K562 (cell line): Measurements from ENCODE around the gene CTF1. TPM values are rescaled to one million over a fixed set of nuclear protein-coding genes. Genes with fewer than 3 reads are reported as not detected.
A peak's percentile ranks its signal among the peaks of the same experiment; 100 is the strongest.

Experiments
- CSDE1 ChIP-seq, 2 experiments: fragments of 450-650 bp; IDR thresholded peaks; 2 replicates each; pipeline ENCODE4 v1.6.1; 2016; ENCODE audit warnings: mild to moderate bottlenecking in 1 of 2
- MTA1 ChIP-seq: fragments of 450-650 bp; IDR thresholded peaks from 2 replicates; pipeline ENCODE4 v1.6.1; 2017; ENCODE audit warnings: borderline replicate concordance
- NCOA4 ChIP-seq: fragments of 450-650 bp; IDR thresholded peaks from 2 replicates; pipeline ENCODE4 v1.6.1; 2018; ENCODE audit warnings: mild to moderate bottlenecking; ENCODE audit not compliant: partially characterized antibody
- NFIX ChIP-seq: fragments of 250-450 bp; sonication (Bioruptor Pico); IDR thresholded peaks from 2 replicates; pipeline ENCODE4 v1.4.0; 2020; ENCODE audit warnings: low read depth, mild to moderate bottlenecking, moderate library complexity
- PHF20 ChIP-seq: fragments of 450-650 bp; IDR thresholded peaks from 2 replicates; pipeline ENCODE4 v1.6.1; 2018; ENCODE audit not compliant: partially characterized antibody
- PPARD ChIP-seq: fragments of 250-450 bp; sonication (Bioruptor Pico); IDR thresholded peaks from 2 replicates; pipeline ENCODE4 v1.8.0; 2022; ENCODE audit warnings: inconsistent platforms, mild to moderate bottlenecking, moderate library complexity
- ZFP30 ChIP-seq: fragments of 250-450 bp; sonication (Bioruptor Pico); IDR thresholded peaks from 2 replicates; pipeline ENCODE4 v1.8.0; 2022; ENCODE audit warnings: moderate library complexity, mild to moderate bottlenecking, inconsistent platforms, borderline replicate concordance
- ZNF140 ChIP-seq: fragments of 250-450 bp; sonication (Bioruptor Pico); IDR thresholded peaks from 2 replicates; pipeline ENCODE4 v1.8.0; 2021; ENCODE audit warnings: moderate library complexity, mild to moderate bottlenecking, inconsistent platforms
- ZNF212 ChIP-seq: fragments of 450-650 bp; formaldehyde crosslinking; IDR thresholded peaks from 2 replicates; pipeline ENCODE4 v1.4.0; 2020; ENCODE audit warnings: mild to moderate bottlenecking
- ZNF224 ChIP-seq: sonication (generic); formaldehyde crosslinking; IDR thresholded peaks from 2 replicates; pipeline ENCODE4 v1.8.0; 2022; ENCODE audit warnings: mild to moderate bottlenecking, missing genetic modification reagents
- ZNF384 ChIP-seq: IDR thresholded peaks from 2 replicates; pipeline ENCODE4 v1.6.1; 2012; ENCODE audit warnings: low read depth, low read length, improper control_type of control experiment
- ZSCAN29 ChIP-seq: fragments of 450-650 bp; IDR thresholded peaks from 2 replicates; pipeline ENCODE4 v1.6.1; 2017
- polyA plus RNA-seq, 8 experiments: library from polyadenylated mRNA; depleted of rRNA in 4 of 8; stranded (reverse) in 5 of 8; unstranded in 3 of 8; fragments of >200 nt; fragmentation: Nextera tagmentation in 2 of 8; fragmentation: Illumina TruSeq in 1 of 8; extraction: Ambion mirVana in 2 of 8; extraction: Trizol in 1 of 8; gene quantifications; 2 replicates each; pipeline versions ENCODE4 v1.2.1 to v1.2.3, GENCODE V29; 2011 to 2014; ENCODE audit warnings: inconsistent platforms in 1 of 8, missing spikeins in 1 of 8
- total RNA-seq, 7 experiments: library from RNA; depleted of rRNA in 6 of 7; stranded (reverse); fragments of >200 nt in 6 of 7; fragmentation: Illumina TruSeq in 2 of 7; extraction: Trizol in 2 of 7; gene quantifications; 2 replicates each; pipeline versions ENCODE4 v1.2.1 to v1.2.3, GENCODE V29; 2011 to 2021; ENCODE audit warnings: low replicate concordance in 1 of 7
- TF ChIP-seq, protein P1 (sequence below), 2 experiments: fragments of 450-650 bp in 1 of 2; IDR thresholded peaks; 2 replicates each; pipeline ENCODE4 v1.6.1; 2011 to 2017; ENCODE audit warnings: low read depth in 2 of 2, antibody characterized with exemption in 1 of 2, borderline replicate concordance in 1 of 2, low read length in 1 of 2, mild to moderate bottlenecking in 1 of 2, mixed read lengths in 1 of 2; ENCODE audit not compliant: control insufficient read depth in 1 of 2
- TF ChIP-seq, protein P2 (sequence below): fragments of 250-450 bp; sonication (Bioruptor Pico); IDR thresholded peaks from 2 replicates; pipeline ENCODE4 v1.5.0; 2021
- TF ChIP-seq, protein P3 (sequence below), 2 experiments: IDR thresholded peaks; 2 replicates each; pipeline ENCODE4 v1.6.1; 2012; ENCODE audit warnings: improper control_type of control experiment in 2 of 2, low read depth in 2 of 2, low read length in 2 of 2, borderline replicate concordance in 1 of 2
- TF ChIP-seq, protein P4 (sequence below): fragments of 250-450 bp; sonication (Bioruptor Pico); IDR thresholded peaks from 2 replicates; pipeline ENCODE4 v1.4.0; 2020; ENCODE audit warnings: mild to moderate bottlenecking, moderate library complexity
- TF ChIP-seq, protein P5 (sequence below): fragments of 250-450 bp; sonication (Bioruptor Pico); IDR thresholded peaks from 2 replicates; pipeline ENCODE4 v1.6.1; 2021; ENCODE audit warnings: mild to moderate bottlenecking
- TF ChIP-seq, protein P6 (sequence below): fragments of 450-650 bp; IDR thresholded peaks from 2 replicates; pipeline ENCODE4 v1.6.1; 2016; ENCODE audit warnings: low read depth, mild to moderate bottlenecking, moderate library complexity

CTF1 gene
- total and polyA plus RNA-seq, 9 of the 15 experiments (the other 6 are each of a cell fraction or from before 2014, with no cell fraction given): 0.24 to 2.5 (median 0.44) TPM

DNA sequence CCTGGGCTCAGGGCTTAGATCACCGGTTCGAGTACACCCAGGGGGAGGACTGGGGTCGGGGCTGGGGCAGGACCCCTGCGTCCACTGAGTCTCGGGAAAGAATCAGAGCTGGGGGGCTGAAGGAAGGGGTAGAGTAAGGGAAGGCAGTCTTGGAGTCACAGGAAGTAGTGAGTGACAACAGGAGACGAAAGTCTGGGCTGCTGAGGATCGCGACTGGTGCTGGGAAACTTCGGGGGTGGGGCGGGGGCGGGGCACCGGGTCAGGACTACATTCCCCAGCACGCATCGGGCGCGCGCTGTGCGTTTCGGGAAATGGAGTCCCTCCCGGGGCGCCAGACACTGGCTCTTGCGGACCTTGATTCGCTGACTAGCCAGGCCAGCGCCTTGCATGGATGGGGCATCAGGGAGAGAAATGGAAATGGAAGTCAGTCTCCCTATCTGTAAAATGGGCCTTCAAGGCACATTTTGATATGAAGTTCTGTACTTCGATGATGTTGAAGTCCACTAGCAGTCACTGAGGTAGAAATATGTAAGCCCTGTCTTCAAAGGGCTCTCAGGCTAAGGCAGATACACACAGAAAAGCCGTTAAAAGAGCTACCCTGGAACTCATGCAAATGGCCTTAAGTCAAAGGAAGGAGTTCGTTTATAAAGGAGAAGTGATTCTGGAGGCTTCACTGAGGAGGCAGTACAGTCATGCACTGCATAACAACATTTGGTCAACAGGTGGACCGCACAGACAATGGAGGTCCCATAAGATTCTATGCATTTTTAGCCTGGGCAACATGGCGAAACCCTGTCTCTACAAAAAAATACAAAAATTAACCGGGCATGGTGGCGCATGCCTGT is 697 bp downstream of the CTF1 start (continued):
- TF ChIP-seq, protein P1, sequence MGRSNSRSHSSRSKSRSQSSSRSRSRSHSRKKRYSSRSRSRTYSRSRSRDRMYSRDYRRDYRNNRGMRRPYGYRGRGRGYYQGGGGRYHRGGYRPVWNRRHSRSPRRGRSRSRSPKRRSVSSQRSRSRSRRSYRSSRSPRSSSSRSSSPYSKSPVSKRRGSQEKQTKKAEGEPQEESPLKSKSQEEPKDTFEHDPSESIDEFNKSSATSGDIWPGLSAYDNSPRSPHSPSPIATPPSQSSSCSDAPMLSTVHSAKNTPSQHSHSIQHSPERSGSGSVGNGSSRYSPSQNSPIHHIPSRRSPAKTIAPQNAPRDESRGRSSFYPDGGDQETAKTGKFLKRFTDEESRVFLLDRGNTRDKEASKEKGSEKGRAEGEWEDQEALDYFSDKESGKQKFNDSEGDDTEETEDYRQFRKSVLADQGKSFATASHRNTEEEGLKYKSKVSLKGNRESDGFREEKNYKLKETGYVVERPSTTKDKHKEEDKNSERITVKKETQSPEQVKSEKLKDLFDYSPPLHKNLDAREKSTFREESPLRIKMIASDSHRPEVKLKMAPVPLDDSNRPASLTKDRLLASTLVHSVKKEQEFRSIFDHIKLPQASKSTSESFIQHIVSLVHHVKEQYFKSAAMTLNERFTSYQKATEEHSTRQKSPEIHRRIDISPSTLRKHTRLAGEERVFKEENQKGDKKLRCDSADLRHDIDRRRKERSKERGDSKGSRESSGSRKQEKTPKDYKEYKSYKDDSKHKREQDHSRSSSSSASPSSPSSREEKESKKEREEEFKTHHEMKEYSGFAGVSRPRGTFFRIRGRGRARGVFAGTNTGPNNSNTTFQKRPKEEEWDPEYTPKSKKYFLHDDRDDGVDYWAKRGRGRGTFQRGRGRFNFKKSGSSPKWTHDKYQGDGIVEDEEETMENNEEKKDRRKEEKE (IDR thresholded peaks at IDR 0.05; ENCODE audit: borderline replicate concordance in 1 of 2, control insufficient read depth in 1 of 2, low read depth in 2 of 2, low read length in 1 of 2): no peak
- TF ChIP-seq ZNF140 (no peak), ZSCAN29 (no peak), PPARD (no peak), CSDE1 (IDR thresholded peaks at IDR 0.05) (no peak), ZNF384 (no peak), NFIX (CRISPR knock-in tag) (no peak), ZFP30 (CRISPR knock-in tag) (no peak), MTA1 (no peak), NCOA4 (peak; percentile 24), PHF20 (no peak), ZNF224 (CRISPR knock-in tag) (no peak), ZNF212 (CRISPR knock-in tag) (no peak)
- TF ChIP-seq, protein P2, sequence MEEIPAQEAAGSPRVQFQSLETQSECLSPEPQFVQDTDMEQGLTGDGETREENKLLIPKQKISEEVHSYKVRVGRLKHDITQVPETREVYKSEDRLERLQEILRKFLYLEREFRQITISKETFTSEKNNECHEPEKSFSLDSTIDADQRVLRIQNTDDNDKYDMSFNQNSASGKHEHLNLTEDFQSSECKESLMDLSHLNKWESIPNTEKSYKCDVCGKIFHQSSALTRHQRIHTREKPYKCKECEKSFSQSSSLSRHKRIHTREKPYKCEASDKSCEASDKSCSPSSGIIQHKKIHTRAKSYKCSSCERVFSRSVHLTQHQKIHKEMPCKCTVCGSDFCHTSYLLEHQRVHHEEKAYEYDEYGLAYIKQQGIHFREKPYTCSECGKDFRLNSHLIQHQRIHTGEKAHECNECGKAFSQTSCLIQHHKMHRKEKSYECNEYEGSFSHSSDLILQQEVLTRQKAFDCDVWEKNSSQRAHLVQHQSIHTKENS (CRISPR knock-in tag): no peak
- TF ChIP-seq, protein P3, sequence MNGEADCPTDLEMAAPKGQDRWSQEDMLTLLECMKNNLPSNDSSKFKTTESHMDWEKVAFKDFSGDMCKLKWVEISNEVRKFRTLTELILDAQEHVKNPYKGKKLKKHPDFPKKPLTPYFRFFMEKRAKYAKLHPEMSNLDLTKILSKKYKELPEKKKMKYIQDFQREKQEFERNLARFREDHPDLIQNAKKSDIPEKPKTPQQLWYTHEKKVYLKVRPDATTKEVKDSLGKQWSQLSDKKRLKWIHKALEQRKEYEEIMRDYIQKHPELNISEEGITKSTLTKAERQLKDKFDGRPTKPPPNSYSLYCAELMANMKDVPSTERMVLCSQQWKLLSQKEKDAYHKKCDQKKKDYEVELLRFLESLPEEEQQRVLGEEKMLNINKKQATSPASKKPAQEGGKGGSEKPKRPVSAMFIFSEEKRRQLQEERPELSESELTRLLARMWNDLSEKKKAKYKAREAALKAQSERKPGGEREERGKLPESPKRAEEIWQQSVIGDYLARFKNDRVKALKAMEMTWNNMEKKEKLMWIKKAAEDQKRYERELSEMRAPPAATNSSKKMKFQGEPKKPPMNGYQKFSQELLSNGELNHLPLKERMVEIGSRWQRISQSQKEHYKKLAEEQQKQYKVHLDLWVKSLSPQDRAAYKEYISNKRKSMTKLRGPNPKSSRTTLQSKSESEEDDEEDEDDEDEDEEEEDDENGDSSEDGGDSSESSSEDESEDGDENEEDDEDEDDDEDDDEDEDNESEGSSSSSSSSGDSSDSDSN (IDR thresholded peaks at IDR 0.05; ENCODE audit: borderline replicate concordance in 1 of 2, low read depth in 2 of 2, low read length in 2 of 2): 0 out of 4 replicates have a peak, but pooled peaks of 1 of the 2 experiments have one; percentile 10
- TF ChIP-seq, protein P4, sequence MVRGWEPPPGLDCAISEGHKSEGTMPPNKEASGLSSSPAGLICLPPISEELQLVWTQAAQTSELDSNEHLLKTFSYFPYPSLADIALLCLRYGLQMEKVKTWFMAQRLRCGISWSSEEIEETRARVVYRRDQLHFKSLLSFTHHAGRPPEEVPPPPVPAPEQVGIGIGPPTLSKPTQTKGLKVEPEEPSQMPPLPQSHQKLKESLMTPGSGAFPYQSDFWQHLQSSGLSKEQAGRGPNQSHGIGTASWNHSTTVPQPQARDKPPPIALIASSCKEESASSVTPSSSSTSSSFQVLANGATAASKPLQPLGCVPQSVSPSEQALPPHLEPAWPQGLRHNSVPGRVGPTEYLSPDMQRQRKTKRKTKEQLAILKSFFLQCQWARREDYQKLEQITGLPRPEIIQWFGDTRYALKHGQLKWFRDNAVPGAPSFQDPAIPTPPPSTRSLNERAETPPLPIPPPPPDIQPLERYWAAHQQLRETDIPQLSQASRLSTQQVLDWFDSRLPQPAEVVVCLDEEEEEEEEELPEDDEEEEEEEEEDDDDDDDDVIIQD (CRISPR knock-in tag): no peak
- TF ChIP-seq, protein P5, sequence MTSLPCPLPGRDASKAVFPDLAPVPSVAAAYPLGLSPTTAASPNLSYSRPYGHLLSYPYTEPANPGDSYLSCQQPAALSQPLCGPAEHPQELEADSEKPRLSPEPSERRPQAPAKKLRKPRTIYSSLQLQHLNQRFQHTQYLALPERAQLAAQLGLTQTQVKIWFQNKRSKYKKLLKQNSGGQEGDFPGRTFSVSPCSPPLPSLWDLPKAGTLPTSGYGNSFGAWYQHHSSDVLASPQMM: no peak
- TF ChIP-seq, protein P6, sequence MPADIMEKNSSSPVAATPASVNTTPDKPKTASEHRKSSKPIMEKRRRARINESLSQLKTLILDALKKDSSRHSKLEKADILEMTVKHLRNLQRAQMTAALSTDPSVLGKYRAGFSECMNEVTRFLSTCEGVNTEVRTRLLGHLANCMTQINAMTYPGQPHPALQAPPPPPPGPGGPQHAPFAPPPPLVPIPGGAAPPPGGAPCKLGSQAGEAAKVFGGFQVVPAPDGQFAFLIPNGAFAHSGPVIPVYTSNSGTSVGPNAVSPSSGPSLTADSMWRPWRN: no peak
